Activated CD4-positive, alpha-beta T cell treated with anti-CD3 and anti-CD28 coated beads, Interleukin-2, amount 50 U/mL, for 16 hours (primary cell): ENCODE results near the gene CALM3.

Source experiments
- DNase-seq: peaks from one replicate; pipeline ENCODE4 v3.0.0-alpha.2; 2020

CALM3 gene

GRCh38 chr19:46600384-46601317, 479 bp upstream of the CALM3 start:
- DNase-seq: peak; percentile 96

GRCh38 chr19:46602392-46603194, 1.5 kb downstream of the CALM3 start:
- peak; percentile 48 for DNase-seq

GRCh38 chr19:46603195-46603637, 2.1 kb downstream of the CALM3 start:
- no peak for DNase-seq

- no peak for DNase-seq
These were observed 2.7 kb downstream of the CALM3 start for GRCh38 chr19:46603752-46604231.

- DNase-seq: no peak
These were observed 3.7 kb downstream of the CALM3 start for GRCh38 chr19:46604781-46605355.

- DNase-seq: no peak
These were observed 4.3 kb downstream of the CALM3 start for GRCh38 chr19:46605356-46605821.

- DNase-seq: no peak
These were observed 4.9 kb downstream of the CALM3 start for GRCh38 chr19:46606019-46606418.

- DNase-seq: no peak
These were observed 5.7 kb downstream of the CALM3 start for GRCh38 chr19:46606681-46607447.

GRCh38 chr19:46607448-46607841, 6.3 kb downstream of the CALM3 start:
- no peak for DNase-seq

- DNase-seq: no peak
These were observed 7.0 kb downstream of the CALM3 start for GRCh38 chr19:46608178-46608577.

- no peak for DNase-seq
These were observed 7.6 kb downstream of the CALM3 start for GRCh38 chr19:46608581-46609345.

GRCh38 chr19:46609511-46610412, 8.6 kb downstream of the CALM3 start:
- DNase-seq: no peak

GRCh38 chr19:46610413-46610775, 9.3 kb downstream of the CALM3 start:
- DNase-seq: no peak

GRCh38 chr19:46610851-46611770, 10.0 kb downstream of the CALM3 start:
- DNase-seq: peak; percentile 49

GRCh38 chr19:46611776-46612175, 10.6 kb downstream of the CALM3 start:
- DNase-seq: no peak

- no peak for DNase-seq
These were observed 12.4 kb downstream of the CALM3 start for GRCh38 chr19:46613525-46613924.

- peak; percentile 79 for DNase-seq
These were observed 13.1 kb downstream of the CALM3 start for GRCh38 chr19:46614114-46614722.

GRCh38 chr19:46615966-46616365, 14.8 kb downstream of the CALM3 start:
- DNase-seq: no peak
